GM19467 (cell line): ENCODE data around the gene NDUFA13.

Experiments
- ATAC-seq: cut with Tn5 transposase; IDR thresholded peaks from one replicate; pipeline ENCODE4 v1.9.1; 2021; ENCODE audit warnings: mild to moderate bottlenecking, moderate library complexity; ENCODE audit not compliant: unreplicated experiment

Gene NDUFA13

GRCh38 chr19:19566306-19566705 is 50.3 kb downstream of the NDUFA13 start:
- ATAC-seq, result no peak

GRCh38 chr19:19567391-19567790 is 51.4 kb downstream of the NDUFA13 start:
- ATAC-seq, result no peak

- ATAC-seq, result no peak
Observed at GRCh38 chr19:19568802-19569756, 53.1 kb downstream of the NDUFA13 start.

GRCh38 chr19:19570571-19570970 is 54.5 kb downstream of the NDUFA13 start:
- no peak for ATAC-seq

GRCh38 chr19:19571071-19571786 is 55.2 kb downstream of the NDUFA13 start:
- ATAC-seq, result no peak

- no peak for ATAC-seq
Observed at GRCh38 chr19:19575411-19575810, 59.4 kb downstream of the NDUFA13 start.
